Ovary (tissue), 3 donors: ENCODE results near the gene PCDHA10.

Source experiments
- EP300 ChIP-seq: sonication (generic); formaldehyde crosslinking; IDR thresholded peaks from one replicate; pipeline ENCODE4 v1.6.1; 2017; ENCODE audit warnings: antibody characterized with exemption
- POLR2A ChIP-seq: fragments of 450-650 bp; IDR thresholded peaks from one replicate; pipeline ENCODE4 v1.6.1; 2017; ENCODE audit warnings: antibody characterized with exemption, mild to moderate bottlenecking, moderate library complexity
- TF ChIP-seq, protein P1 (sequence below), 3 donors: fragments of 450-650 bp in 2 of 3; fragments of 200-600 bp in 1 of 3; IDR thresholded peaks; one replicate each; pipeline versions ENCODE4 v1.5.1 to v1.8.0; 2016 to 2022; ENCODE audit warnings: antibody characterized with exemption in 3 of 3, mild to moderate bottlenecking in 1 of 3
- donor health status: DM: no; HTN: no; CAD: no.

DNA sequence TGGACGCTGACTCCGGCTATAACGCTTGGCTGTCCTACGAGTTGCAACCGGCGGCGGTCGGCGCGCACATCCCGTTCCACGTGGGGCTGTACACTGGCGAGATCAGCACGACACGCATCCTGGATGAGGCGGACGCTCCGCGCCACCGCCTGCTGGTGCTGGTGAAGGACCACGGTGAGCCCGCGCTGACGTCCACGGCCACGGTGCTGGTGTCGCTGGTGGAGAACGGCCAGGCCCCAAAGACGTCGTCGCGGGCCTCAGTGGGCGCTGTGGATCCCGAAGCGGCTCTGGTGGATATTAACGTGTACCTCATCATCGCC, 21.5 kb downstream of the PCDHA10 start:
- TF ChIP-seq, protein P1, sequence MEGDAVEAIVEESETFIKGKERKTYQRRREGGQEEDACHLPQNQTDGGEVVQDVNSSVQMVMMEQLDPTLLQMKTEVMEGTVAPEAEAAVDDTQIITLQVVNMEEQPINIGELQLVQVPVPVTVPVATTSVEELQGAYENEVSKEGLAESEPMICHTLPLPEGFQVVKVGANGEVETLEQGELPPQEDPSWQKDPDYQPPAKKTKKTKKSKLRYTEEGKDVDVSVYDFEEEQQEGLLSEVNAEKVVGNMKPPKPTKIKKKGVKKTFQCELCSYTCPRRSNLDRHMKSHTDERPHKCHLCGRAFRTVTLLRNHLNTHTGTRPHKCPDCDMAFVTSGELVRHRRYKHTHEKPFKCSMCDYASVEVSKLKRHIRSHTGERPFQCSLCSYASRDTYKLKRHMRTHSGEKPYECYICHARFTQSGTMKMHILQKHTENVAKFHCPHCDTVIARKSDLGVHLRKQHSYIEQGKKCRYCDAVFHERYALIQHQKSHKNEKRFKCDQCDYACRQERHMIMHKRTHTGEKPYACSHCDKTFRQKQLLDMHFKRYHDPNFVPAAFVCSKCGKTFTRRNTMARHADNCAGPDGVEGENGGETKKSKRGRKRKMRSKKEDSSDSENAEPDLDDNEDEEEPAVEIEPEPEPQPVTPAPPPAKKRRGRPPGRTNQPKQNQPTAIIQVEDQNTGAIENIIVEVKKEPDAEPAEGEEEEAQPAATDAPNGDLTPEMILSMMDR (IDR thresholded peaks at IDR 0.05), result no peak
- TF ChIP-seq POLR2A, result no peak
- TF ChIP-seq EP300, result no peak
